SU-DHL-6 (cell line): ENCODE data around the gene ABCC8.

Experiments used
- EZH2phosphoT487 ChIP-seq: fragments of 200-600 bp; sonication (generic), shearing (Covaris generic); conservative IDR thresholded peaks from 2 replicates; pipeline ENCODE4 v1.6.1; 2018; ENCODE audit warnings: mild to moderate bottlenecking, antibody characterized with exemption, low read length, moderate library complexity, mixed read lengths
- TF ChIP-seq, protein P1 (sequence below): fragments of 200-600 bp; sonication (generic); IDR thresholded peaks from one replicate; pipeline ENCODE4 v1.5.1; 2017; ENCODE audit warnings: antibody characterized with exemption, mild to moderate bottlenecking, low read length, moderate library complexity; ENCODE audit not compliant: insufficient read depth, poor library complexity, severe bottlenecking

- TF ChIP-seq, protein P1, sequence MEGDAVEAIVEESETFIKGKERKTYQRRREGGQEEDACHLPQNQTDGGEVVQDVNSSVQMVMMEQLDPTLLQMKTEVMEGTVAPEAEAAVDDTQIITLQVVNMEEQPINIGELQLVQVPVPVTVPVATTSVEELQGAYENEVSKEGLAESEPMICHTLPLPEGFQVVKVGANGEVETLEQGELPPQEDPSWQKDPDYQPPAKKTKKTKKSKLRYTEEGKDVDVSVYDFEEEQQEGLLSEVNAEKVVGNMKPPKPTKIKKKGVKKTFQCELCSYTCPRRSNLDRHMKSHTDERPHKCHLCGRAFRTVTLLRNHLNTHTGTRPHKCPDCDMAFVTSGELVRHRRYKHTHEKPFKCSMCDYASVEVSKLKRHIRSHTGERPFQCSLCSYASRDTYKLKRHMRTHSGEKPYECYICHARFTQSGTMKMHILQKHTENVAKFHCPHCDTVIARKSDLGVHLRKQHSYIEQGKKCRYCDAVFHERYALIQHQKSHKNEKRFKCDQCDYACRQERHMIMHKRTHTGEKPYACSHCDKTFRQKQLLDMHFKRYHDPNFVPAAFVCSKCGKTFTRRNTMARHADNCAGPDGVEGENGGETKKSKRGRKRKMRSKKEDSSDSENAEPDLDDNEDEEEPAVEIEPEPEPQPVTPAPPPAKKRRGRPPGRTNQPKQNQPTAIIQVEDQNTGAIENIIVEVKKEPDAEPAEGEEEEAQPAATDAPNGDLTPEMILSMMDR, result no peak
- TF ChIP-seq EZH2phosphoT487, result no peak
Measured at GRCh38 chr11:17449158-17449557, 27.5 kb downstream of the ABCC8 start.
